ENCODE results near the gene FYCO1. TPM values are rescaled to one million over a fixed set of nuclear protein-coding genes. Genes with fewer than 3 reads are reported as not detected.

The FYCO1 gene
- total RNA-seq, 6 donors from 2014 or later: 37.5 to 84.9 (median 45.3) TPM

DNA sequence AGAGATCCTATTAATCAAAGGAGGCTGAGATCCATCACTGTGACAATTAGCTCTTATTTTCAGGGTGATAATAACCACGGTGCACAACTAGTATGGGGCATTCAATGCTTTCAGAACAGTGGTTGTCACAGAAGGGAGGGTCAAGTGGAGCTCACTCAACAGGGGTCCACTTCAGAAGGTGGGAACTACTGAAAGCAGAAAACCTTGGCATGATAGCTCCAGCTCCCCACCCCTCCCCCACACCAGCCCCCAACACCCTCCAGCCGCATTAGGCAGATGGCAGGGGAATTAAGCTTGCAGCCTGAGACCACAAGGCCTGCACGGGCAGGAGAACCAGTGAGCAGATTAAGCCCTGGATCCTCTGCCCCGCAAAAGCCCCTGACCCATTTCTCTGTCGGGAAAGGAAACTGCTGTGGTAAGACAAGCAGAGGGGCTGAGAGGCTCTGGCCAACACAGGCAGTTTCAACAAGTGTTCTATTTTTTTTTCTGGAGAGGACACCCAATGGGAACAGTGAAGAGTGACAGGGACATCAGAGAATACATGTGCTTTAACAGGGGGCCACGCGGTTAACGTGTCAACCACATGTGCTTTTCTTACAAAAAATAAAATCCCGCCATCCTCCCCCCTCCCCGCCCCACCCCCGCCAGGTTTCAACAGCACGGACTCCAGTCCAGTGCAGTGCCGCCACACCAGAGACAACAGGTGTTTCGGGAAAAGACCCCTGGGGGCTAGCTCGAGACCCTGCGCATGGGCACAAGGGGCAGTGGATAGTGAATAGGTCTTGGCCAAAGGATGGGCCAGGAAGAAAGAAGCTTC, 997 bp downstream of the FYCO1 start:
- WGBS, 2 donors: 7 to 9% methylated on average over 8 to 16 of the region's 16 CpGs
- Histone ChIP-seq H3K4me1 (peaks cover 38 to 61% (median 41%) of the 10 kb centered on the region in 4 donors), H3K9me3 (no peaks in the 10 kb centered on the region), H3K36me3 (no peaks in the 10 kb centered on the region), H3K27me3 (no peaks in the 10 kb centered on the region), H3K4me3 (peak overlapping the region; percentile 64 to 85 (median 76)), H3K27ac (peak overlapping the region; percentile 91 to 99 (median 95))
- DNase-seq (peak in 1 of 2 donors; percentile 49), ATAC-seq (ENCODE audit: low FRiP score in 2 of 2) (peak; percentile 38 to 53)
- TF ChIP-seq EP300 (IDR thresholded peaks at IDR 0.05) (no peak), POLR2A (IDR thresholded peaks at IDR 0.05) (no peak), POLR2AphosphoS5 (IDR thresholded peaks at IDR 0.05) (no peak)
- TF ChIP-seq, protein P1, sequence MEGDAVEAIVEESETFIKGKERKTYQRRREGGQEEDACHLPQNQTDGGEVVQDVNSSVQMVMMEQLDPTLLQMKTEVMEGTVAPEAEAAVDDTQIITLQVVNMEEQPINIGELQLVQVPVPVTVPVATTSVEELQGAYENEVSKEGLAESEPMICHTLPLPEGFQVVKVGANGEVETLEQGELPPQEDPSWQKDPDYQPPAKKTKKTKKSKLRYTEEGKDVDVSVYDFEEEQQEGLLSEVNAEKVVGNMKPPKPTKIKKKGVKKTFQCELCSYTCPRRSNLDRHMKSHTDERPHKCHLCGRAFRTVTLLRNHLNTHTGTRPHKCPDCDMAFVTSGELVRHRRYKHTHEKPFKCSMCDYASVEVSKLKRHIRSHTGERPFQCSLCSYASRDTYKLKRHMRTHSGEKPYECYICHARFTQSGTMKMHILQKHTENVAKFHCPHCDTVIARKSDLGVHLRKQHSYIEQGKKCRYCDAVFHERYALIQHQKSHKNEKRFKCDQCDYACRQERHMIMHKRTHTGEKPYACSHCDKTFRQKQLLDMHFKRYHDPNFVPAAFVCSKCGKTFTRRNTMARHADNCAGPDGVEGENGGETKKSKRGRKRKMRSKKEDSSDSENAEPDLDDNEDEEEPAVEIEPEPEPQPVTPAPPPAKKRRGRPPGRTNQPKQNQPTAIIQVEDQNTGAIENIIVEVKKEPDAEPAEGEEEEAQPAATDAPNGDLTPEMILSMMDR (IDR thresholded peaks at IDR 0.05): no peak

DNA sequence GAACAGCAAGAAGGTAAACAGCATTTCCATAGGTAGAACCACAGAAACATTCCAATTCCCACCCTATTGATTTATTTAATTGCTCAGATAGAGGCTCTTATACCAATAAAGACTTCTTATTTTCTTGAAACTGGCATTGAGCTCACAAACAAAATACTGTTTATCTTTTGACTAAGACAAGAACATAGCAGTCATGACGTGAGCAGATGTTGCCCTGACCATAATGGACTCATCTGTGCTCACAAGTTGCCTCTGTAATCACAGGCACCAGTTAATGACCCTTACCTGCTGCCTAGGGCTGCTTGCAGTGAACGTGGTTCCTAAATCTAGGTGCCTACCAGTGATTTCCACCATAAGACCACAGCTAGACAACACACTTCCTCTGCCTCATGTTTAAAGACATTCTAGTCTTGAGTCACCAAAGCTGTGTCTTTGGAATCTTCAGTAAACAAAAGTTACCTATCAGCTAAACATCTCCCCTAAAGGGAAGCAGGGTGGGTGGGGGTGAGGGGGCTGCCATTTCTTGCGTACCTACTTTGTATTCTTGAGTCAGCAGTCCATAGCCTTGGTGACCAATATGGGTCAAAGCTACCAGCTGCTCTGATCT, 2.1 kb downstream of the FYCO1 start:
- H3K27me3 ChIP-seq: no peaks in the 10 kb centered on the region
- no peaks in the 10 kb centered on the region for H3K36me3 ChIP-seq
- H3K9me3 ChIP-seq: no peaks in the 10 kb centered on the region
- no peak for ATAC-seq (ENCODE audit: low FRiP score in 2 of 2)
- H3K4me3 ChIP-seq: no peak overlapping the region
- peak overlapping the region; percentile 47 to 99 (median 74) for H3K27ac ChIP-seq
- DNase-seq: no peak
- 60 to 69% methylated on average over 3 of the region's 3 CpGs for WGBS, 2 donors
- no peak for TF ChIP-seq EP300 (IDR thresholded peaks at IDR 0.05)
- H3K4me1 ChIP-seq: peaks cover 46 to 72% (median 52%) of the 10 kb centered on the region in 4 donors

DNA sequence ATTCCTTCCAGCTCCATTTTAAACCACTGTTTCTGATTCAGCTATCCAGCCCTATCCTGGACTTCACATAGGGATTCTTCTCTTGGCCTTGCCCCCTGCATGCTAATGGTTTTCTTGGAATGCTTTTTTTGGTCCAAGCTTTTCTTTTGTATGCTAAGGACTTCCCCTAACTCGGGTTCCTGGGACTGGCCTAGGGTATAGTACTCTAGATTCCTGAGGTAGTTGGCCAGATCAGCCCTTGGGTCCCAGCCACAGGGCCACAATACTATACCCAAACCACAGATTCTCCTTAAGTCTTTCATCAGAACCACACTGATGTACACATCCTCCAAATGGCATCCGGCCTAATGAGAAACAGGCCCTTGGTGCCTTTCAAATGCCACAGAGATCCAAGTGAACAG, 2.8 kb downstream of the FYCO1 start:
- DNase-seq (no peak), ATAC-seq (ENCODE audit: low FRiP score in 2 of 2) (no peak)
- Histone ChIP-seq H3K4me3 (no peak overlapping the region), H3K9me3 (no peaks in the 10 kb centered on the region), H3K36me3 (no peaks in the 10 kb centered on the region), H3K27ac (peak overlapping the region; percentile 28 to 99 (median 74)), H3K27me3 (no peaks in the 10 kb centered on the region), H3K4me1 (peaks cover 53 to 79% (median 59%) of the 10 kb centered on the region in 4 donors)
- TF ChIP-seq POLR2A (IDR thresholded peaks at IDR 0.05): no peak
- TF ChIP-seq POLR2AphosphoS5 (IDR thresholded peaks at IDR 0.05): peak in 1 of 2 donors; percentile 9
- 37 to 45% methylated on average over 2 of the region's 2 CpGs for WGBS, 2 donors

DNA sequence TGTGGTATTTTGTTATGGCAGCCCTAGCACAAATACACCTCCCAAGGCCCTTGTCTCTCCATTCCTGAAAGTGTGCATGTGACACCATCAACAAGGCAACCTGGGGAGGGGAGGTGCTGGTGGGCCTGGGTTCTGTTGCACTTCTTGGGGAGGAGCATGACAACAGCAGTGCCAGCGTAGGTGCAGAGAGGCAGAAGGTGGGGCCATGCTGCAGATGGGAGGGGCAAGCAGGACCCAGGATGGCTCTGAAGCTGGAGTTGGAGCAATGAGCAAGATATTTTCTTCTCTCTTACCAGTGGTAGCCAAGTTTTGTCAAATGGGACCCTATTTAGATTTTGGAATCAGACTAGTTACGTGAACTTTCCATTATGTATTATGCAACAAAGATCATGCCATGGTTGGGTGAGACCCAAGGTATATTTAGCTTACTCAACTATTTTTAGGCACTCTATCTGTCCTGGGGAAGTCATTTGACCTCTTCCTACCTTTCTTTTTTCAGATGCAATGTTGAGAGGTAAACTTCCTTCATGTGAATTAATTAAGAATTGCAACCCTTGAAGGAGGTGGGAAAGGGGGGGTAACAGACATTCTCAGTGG, 3.4 kb downstream of the FYCO1 start:
- TF ChIP-seq EP300 (IDR thresholded peaks at IDR 0.05): no peak
- TF ChIP-seq POLR2A (IDR thresholded peaks at IDR 0.05): no peak
- no peak for TF ChIP-seq POLR2AphosphoS5 (IDR thresholded peaks at IDR 0.05)
- TF ChIP-seq, protein P1 (IDR thresholded peaks at IDR 0.05): no peak
- H3K27me3 ChIP-seq: no peaks in the 10 kb centered on the region
- WGBS, 2 donors: 63 to 72% methylated on average over 2 of the region's 2 CpGs
- ATAC-seq (ENCODE audit: low FRiP score in 2 of 2) (no peak), DNase-seq (no peak)
- no peak overlapping the region for H3K4me3 ChIP-seq
- no peaks in the 10 kb centered on the region for H3K36me3 ChIP-seq
- H3K27ac ChIP-seq: peak overlapping the region; percentile 28 to 99 (median 74)
- H3K9me3 ChIP-seq: no peaks in the 10 kb centered on the region
- H3K4me1 ChIP-seq: peaks cover 59 to 85% (median 64%) of the 10 kb centered on the region in 4 donors

DNA sequence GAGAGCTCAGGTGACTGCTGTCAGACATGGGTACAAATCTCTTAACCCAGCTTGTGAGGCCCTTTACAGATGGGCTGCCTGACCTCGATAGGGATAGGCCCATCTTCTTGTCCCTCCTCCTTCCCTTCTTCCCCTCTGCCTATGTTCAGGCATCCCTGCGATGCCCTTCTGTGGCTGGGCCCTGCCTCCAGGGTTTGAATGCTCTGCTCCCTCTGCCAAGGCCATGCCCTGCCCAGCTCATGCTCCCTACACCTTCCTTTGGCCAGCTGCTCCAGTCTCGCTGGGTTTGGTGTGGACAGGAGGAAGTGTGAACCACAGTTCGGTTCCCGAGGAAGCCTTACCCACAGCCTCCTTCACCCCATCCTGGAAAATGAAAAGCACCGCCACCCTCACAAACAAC, 4.3 kb downstream of the FYCO1 start:
- no peak for TF ChIP-seq EP300 (IDR thresholded peaks at IDR 0.05)
- TF ChIP-seq POLR2A (IDR thresholded peaks at IDR 0.05): no peak
- TF ChIP-seq, protein P1 (IDR thresholded peaks at IDR 0.05): no peak
- TF ChIP-seq POLR2AphosphoS5 (IDR thresholded peaks at IDR 0.05): no peak
- Histone ChIP-seq H3K27ac (peak overlapping the region in 3 of 4 donors; percentile 18 to 50 (median 39)), H3K4me1 (peaks cover 68 to 92% (median 72%) of the 10 kb centered on the region in 4 donors), H3K36me3 (no peaks in the 10 kb centered on the region), H3K4me3 (no peak overlapping the region), H3K9me3 (no peaks in the 10 kb centered on the region), H3K27me3 (no peaks in the 10 kb centered on the region)
- DNase-seq (no peak), ATAC-seq (ENCODE audit: low FRiP score in 2 of 2) (no peak)
- 75 to 82% methylated on average over 5 to 6 of the region's 6 CpGs for WGBS, 2 donors
